GM23338 (cell line): Measurements from ENCODE around the gene STXBP5. TPM values are rescaled to one million over a fixed set of nuclear protein-coding genes. Genes with fewer than 3 reads are reported as not detected.

Experiments used
- ATAC-seq: fragments of 200-7000 bp; cut with Tn5 transposase; 3 replicates; pipeline ENCODE4 v1.9.1; 2020
- DNase-seq: peaks from one replicate; pipeline ENCODE4 v3.0.0-alpha.2; 2015; ENCODE audit warnings: low spot score
- H2AFZ ChIP-seq: fragments of 200-600 bp; sonication (generic); 2 replicates; pipeline ENCODE4 v1.8.0; 2016; ENCODE audit warnings: antibody characterized with exemption, mild to moderate bottlenecking, moderate library complexity
- H3F3A ChIP-seq: fragments of 200-600 bp; sonication (generic); replicated peaks from 2 replicates; pipeline ENCODE4 v1.8.0; 2017; ENCODE audit warnings: antibody characterized with exemption, mixed run types, low read depth
- H3K27ac ChIP-seq: fragments of 200-600 bp; sonication (generic); 2 replicates; pipeline ENCODE4 v1.6.1; 2016; ENCODE audit warnings: low read depth
- H3K27me3 ChIP-seq: fragments of 200-600 bp; sonication (generic); 2 replicates; pipeline ENCODE4 v1.8.0; 2016; ENCODE audit warnings: mild to moderate bottlenecking, mixed run types, moderate library complexity; ENCODE audit not compliant: insufficient read depth
- H3K36me3 ChIP-seq: fragments of 200-600 bp; sonication (generic); 2 replicates; pipeline ENCODE4 v1.8.0; 2016; ENCODE audit warnings: mild to moderate bottlenecking; ENCODE audit not compliant: insufficient read depth
- H3K4me1 ChIP-seq: fragments of 200-600 bp; sonication (generic); 2 replicates; pipeline ENCODE4 v1.8.0; 2016; ENCODE audit warnings: mild to moderate bottlenecking, moderate library complexity; ENCODE audit not compliant: insufficient read depth
- H3K4me2 ChIP-seq: fragments of 200-600 bp; sonication (generic); 2 replicates; pipeline ENCODE4 v1.7.1; 2017; ENCODE audit warnings: mixed run types
- H3K4me3 ChIP-seq: fragments of 200-600 bp; sonication (generic); 2 replicates; pipeline ENCODE4 v1.6.1; 2016; ENCODE audit warnings: mixed run types
- H3K79me2 ChIP-seq: fragments of 200-600 bp; sonication (generic); replicated peaks from 2 replicates; pipeline ENCODE4 v1.8.0; 2017; ENCODE audit warnings: mild to moderate bottlenecking; ENCODE audit not compliant: insufficient read depth
- H3K9me2 ChIP-seq: fragments of 200-600 bp; sonication (generic); 2 replicates; pipeline ENCODE4 v1.8.0; 2017; ENCODE audit not compliant: insufficient read depth
- H4K20me1 ChIP-seq: fragments of 200-600 bp; sonication (generic); replicated peaks from 2 replicates; pipeline ENCODE4 v1.8.0; 2017; ENCODE audit warnings: mild to moderate bottlenecking; ENCODE audit not compliant: insufficient read depth
- H3K27ac Mint-ChIP-seq: 2 replicates; pipeline ENCODE4 v1.8.0; 2020; ENCODE audit warnings: inconsistent platforms, mild to moderate bottlenecking, moderate library complexity, mixed read lengths
- H3K27me3 Mint-ChIP-seq: 3 replicates; pipeline ENCODE4 v1.8.0; 2022; ENCODE audit warnings: low read depth, mild to moderate bottlenecking, moderate library complexity, mixed read lengths, inconsistent platforms; ENCODE audit not compliant: insufficient read depth, poor library complexity
- H3K36me3 Mint-ChIP-seq: 3 replicates; pipeline ENCODE4 v1.8.0; 2021; ENCODE audit warnings: low read depth, mild to moderate bottlenecking, inconsistent platforms, moderate library complexity, mixed read lengths
- H3K4me1 Mint-ChIP-seq: 3 replicates; pipeline ENCODE4 v1.8.0; 2020; ENCODE audit warnings: mild to moderate bottlenecking, inconsistent platforms, mixed read lengths
- H3K4me3 Mint-ChIP-seq: 3 replicates; pipeline ENCODE4 v1.8.0; 2021; ENCODE audit warnings: moderate library complexity, mild to moderate bottlenecking, inconsistent platforms, mixed read lengths
- H3K9me3 Mint-ChIP-seq: 3 replicates; pipeline ENCODE4 v1.8.0; 2020; ENCODE audit warnings: moderate library complexity, mild to moderate bottlenecking, inconsistent platforms, mixed read lengths
- CREB1 ChIP-seq: fragments of 250-450 bp; sonication (Bioruptor Pico); IDR thresholded peaks from 2 replicates; pipeline ENCODE4 v1.5.0; 2020; ENCODE audit warnings: low read depth, mild to moderate bottlenecking, moderate library complexity
- CTCF ChIP-seq, 2 experiments: fragments of 200-600 bp in 1 of 2; sonication (generic) in 1 of 2; conservative IDR thresholded peaks; 2 replicates each; pipeline versions ENCODE4 v1.5.1 to v1.6.1; 2016 to 2017; ENCODE audit warnings: antibody characterized with exemption in 2 of 2, low read depth in 2 of 2, mild to moderate bottlenecking in 2 of 2, moderate library complexity in 1 of 2
- JUNB ChIP-seq: IDR thresholded peaks from one replicate; pipeline ENCODE4 v1.6.1; 2016; ENCODE audit warnings: antibody characterized with exemption; ENCODE audit not compliant: unreplicated experiment
- NANOG ChIP-seq: IDR thresholded peaks from 2 replicates; pipeline ENCODE4 v1.6.1; 2016; ENCODE audit warnings: antibody characterized with exemption, borderline replicate concordance
- REST ChIP-seq: IDR thresholded peaks from one replicate; pipeline ENCODE4 v1.6.1; 2018; ENCODE audit warnings: antibody characterized with exemption; ENCODE audit not compliant: unreplicated experiment
- ZNF114 ChIP-seq: fragments of 250-450 bp; sonication (Bioruptor Pico); IDR thresholded peaks from 2 replicates; pipeline ENCODE4 v1.5.0; 2020; ENCODE audit warnings: mild to moderate bottlenecking, moderate library complexity
- ZNF462 ChIP-seq: fragments of 250-450 bp; sonication (Bioruptor Pico); IDR thresholded peaks from 2 replicates; pipeline ENCODE4 v1.5.0; 2020; ENCODE audit warnings: mild to moderate bottlenecking, moderate library complexity
- polyA plus RNA-seq: library from polyadenylated mRNA; unstranded; fragments of >200 nt; fragmentation: Nextera tagmentation; extraction: Ambion mirVana; gene quantifications from 2 replicates; pipeline ENCODE4 v1.2.1, GENCODE V29; 2016
- total RNA-seq: library from RNA; depleted of rRNA; stranded (reverse); fragments of >200 nt; shearing (Covaris generic); gene quantifications from 2 replicates; pipeline ENCODE4 v1.2.3, GENCODE V29; 2014

STXBP5 gene
- total and polyA plus RNA-seq, 2 experiments from 2014 or later, result 3.9 to 17.8 TPM

DNA sequence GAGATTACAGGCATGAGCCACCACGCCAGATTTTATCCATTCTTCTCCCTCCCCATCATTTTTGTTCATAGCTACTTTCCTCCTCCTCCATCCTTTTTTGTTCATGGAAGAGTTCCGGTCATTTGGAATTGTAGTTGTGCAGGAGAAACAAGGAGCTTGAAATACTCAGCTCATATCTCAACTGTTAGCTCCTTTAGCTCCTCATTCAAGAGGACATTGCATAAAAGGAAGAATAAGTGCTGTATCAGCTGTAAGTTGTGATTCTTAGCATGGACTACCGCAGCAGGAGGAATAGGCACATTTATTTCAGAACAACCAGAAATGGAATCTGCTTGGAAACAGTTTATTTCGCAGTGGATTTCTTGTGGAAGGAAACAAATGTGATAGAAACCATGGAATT, 7.6 kb downstream of the STXBP5 start (continued):
- TF ChIP-seq ZNF462, result no peak

- Histone ChIP-seq H3K9me2 (no peaks in the 10 kb centered on the region), H3K27me3 (no peaks in the 10 kb centered on the region), H3F3A (no peaks in the 10 kb centered on the region), H3K4me2 (no peak overlapping the region), H3K79me2 (peaks cover 29% of the 10 kb centered on the region), H3K36me3 (no peaks in the 10 kb centered on the region), H3K27ac (no peak overlapping the region), H3K4me3 (no peak overlapping the region), H3K4me1 (no peaks in the 10 kb centered on the region), H2AFZ (no peak overlapping the region), H4K20me1 (no peaks in the 10 kb centered on the region)
- H3K4me1 Mint-ChIP-seq, result no peaks in the 10 kb centered on the region
- DNase-seq, result no peak
- ATAC-seq, result no peak
- H3K9me3 Mint-ChIP-seq, result no peaks in the 10 kb centered on the region
- peak overlapping the region; percentile 16; the same call in 1 of the 2 replicates for H3K27ac Mint-ChIP-seq
- no peak overlapping the region for H3K4me3 Mint-ChIP-seq
- H3K27me3 Mint-ChIP-seq, result no peaks in the 10 kb centered on the region
- no peaks in the 10 kb centered on the region for H3K36me3 Mint-ChIP-seq
- TF ChIP-seq JUNB (no peak), NANOG (no peak), CREB1 (CRISPR knock-in tag) (no peak), REST (no peak), CTCF (conservative IDR thresholded peaks at IDR 0.05; ENCODE audit: low read depth in 2 of 2) (no peak), ZNF114 (CRISPR knock-in tag) (no peak)
These were observed 8.4 kb downstream of the STXBP5 start for GRCh38 chr6:147212622-147213021.
